Testis (tissue), 2 donors: ENCODE results near the gene USP44.

Experiments used
- CTCF ChIP-seq, 3 experiments: fragments of 450-650 bp in 2 of 3; fragments of 200-600 bp in 1 of 3; sonication (generic) in 1 of 3; IDR thresholded peaks; one replicate each; pipeline ENCODE4 v1.5.1; 2016 to 2019; ENCODE audit warnings: antibody characterized with exemption in 3 of 3, mild to moderate bottlenecking in 2 of 3, moderate library complexity in 1 of 3
- POLR2A ChIP-seq: fragments of 450-650 bp; IDR thresholded peaks from one replicate; pipeline ENCODE4 v1.6.1; 2017; ENCODE audit warnings: antibody characterized with exemption, mild to moderate bottlenecking, moderate library complexity

GRCh38 chr12:95538006-95538405 lies 13.3 kb downstream of the USP44 start:
- TF ChIP-seq CTCF (IDR thresholded peaks at IDR 0.05): no peak
- no peak for TF ChIP-seq POLR2A
